Transverse colon (tissue), 4 donors: ENCODE results near the gene CAMTA1. TPM values are rescaled to one million over a fixed set of nuclear protein-coding genes. Genes with fewer than 3 reads are reported as not detected.

Source experiments
- DNase-seq: peaks from one replicate; pipeline ENCODE4 v3.0.0-alpha.2; 2019
- H3K27ac ChIP-seq, 4 donors: fragments of 200-600 bp; sonication (generic); 2 replicates each; pipeline ENCODE4 v1.5.1; 2016 to 2018; ENCODE audit warnings: inconsistent platforms in 4 of 4
- H3K27me3 ChIP-seq: fragments of 200-600 bp; sonication (generic); 2 replicates; pipeline ENCODE4 v1.5.1; 2017; ENCODE audit warnings: inconsistent platforms
- H3K36me3 ChIP-seq, 4 donors: fragments of 200-600 bp; sonication (generic); 2 replicates each; pipeline ENCODE4 v1.5.1; 2017 to 2019; ENCODE audit warnings: inconsistent platforms in 4 of 4
- H3K4me1 ChIP-seq, 4 donors: fragments of 200-600 bp; sonication (generic); 2 replicates each; pipeline ENCODE4 v1.5.1; 2017 to 2020; ENCODE audit warnings: inconsistent platforms in 4 of 4
- H3K4me3 ChIP-seq, 4 donors: fragments of 200-600 bp; sonication (generic); 1 replicate in 1 of 4; 2 replicates in 3 of 4; pipeline versions ENCODE4 v1.5.1 to v1.6.1; 2017 to 2019; ENCODE audit warnings: inconsistent platforms in 4 of 4
- H3K9me3 ChIP-seq, 2 donors: fragments of 200-600 bp; sonication (generic); 2 replicates each; pipeline ENCODE4 v1.5.1; 2017 to 2019; ENCODE audit warnings: inconsistent platforms in 2 of 2
- EP300 ChIP-seq: sonication (generic); formaldehyde crosslinking; IDR thresholded peaks from one replicate; pipeline ENCODE4 v1.6.1; 2017; ENCODE audit warnings: antibody characterized with exemption, low read depth
- POLR2A ChIP-seq: fragments of 450-650 bp; IDR thresholded peaks from one replicate; pipeline ENCODE4 v1.6.1; 2016; ENCODE audit warnings: antibody characterized with exemption, mild to moderate bottlenecking, moderate library complexity
- POLR2AphosphoS5 ChIP-seq, 3 donors: sonication (generic); formaldehyde crosslinking; IDR thresholded peaks; one replicate each; pipeline ENCODE4 v1.6.1; 2016; ENCODE audit warnings: antibody characterized with exemption in 3 of 3
- WGBS, 2 donors: methylation state at CpG; one replicate each; pipeline ENCODE4 v1.1.5; 2018; ENCODE audit warnings: low coverage in 1 of 2; 5-methylcytosine and 5-hydroxymethylcytosine counted together
- in situ Hi-C, 4 donors: fragments of 200-750 bp; cut with MboI; loops; one replicate each; pipeline versions ENCODE4 v1.15.0 to v1.15.1; 2017; ENCODE audit warnings: low sequenced_read_pairs in 3 of 4, low pct_ligation_motif_present in 1 of 4, low pct_unique_long_range_greater_than_20kb in 1 of 4
- intact Hi-C: fragments of 100-400 bp; cut with DNase I; formaldehyde crosslinking; loops from one replicate; pipeline ENCODE4 v1.15.1; 2023; ENCODE audit warnings: low total_unique reads
- total RNA-seq, 4 donors: library from RNA; depleted of rRNA; stranded (reverse); fragments of >200 nt; gene quantifications; one replicate each; pipeline ENCODE4 v1.1.0, GENCODE V29; 2016
- TF ChIP-seq, protein P1 (sequence below), 5 experiments: fragments of 200-600 bp in 3 of 5; fragments of 450-650 bp in 2 of 5; sonication (generic) in 3 of 5; IDR thresholded peaks; 1 replicate in 2 of 5; 2 replicates in 3 of 5; pipeline ENCODE4 v1.5.1; 2016 to 2017; ENCODE audit warnings: antibody characterized with exemption in 5 of 5, inconsistent platforms in 3 of 5, mild to moderate bottlenecking in 2 of 5, moderate library complexity in 1 of 5

Gene CAMTA1
- total RNA-seq, 4 donors from 2014 or later, result 93.8 to 268 (median 130) TPM

DNA sequence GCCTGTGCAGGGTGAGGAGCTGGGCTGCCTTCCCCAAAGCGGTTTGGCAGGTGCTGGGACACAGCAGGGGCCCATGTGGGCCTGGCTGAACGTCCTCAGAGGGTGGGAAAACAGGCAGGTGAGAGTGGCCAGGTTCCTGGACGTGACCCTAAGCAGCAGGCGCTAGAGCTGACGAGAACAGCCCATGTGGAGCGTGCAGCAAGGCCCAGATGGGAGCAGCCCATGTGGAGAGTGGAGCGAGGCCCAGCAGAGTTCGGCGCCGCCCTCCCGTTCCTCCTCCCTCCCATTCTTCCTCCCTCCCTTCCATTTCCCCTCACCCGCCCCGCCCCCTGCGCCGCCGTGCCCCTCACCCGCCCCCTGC is 671.4 kb downstream of the CAMTA1 start:
- WGBS, 2 donors, result 79% methylated on average over 17 of the region's 17 CpGs; no CpG with 5 or more reads in 1 of the 2 donors

DNA sequence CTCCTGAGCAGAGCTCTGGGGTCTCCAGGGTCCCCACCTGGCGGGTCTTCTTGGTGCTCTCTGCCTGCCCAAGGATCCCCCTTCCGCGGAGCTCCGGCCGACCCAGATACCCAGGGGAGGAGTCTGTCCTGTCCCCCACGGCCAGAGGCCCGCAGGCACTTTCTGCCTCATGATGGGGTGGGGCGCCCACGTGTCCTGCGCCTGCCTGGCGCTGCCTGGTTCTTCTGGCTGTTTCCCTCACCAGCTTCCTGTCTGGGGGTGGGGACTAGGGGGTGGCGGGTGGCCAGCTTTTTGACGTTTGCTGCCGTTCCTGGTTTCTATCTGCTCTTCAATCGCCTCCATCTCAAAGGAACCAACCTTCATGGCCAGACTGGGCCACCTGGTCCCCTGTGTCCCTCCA is 672.6 kb downstream of the CAMTA1 start:
- Histone ChIP-seq H3K27ac (no peak overlapping the region), H3K4me3 (no peak overlapping the region), H3K4me1 (peaks cover 0 to 4% (median 0%) of the 10 kb centered on the region in 4 donors), H3K27me3 (no peaks in the 10 kb centered on the region), H3K36me3 (no peaks in the 10 kb centered on the region), H3K9me3 (no peaks in the 10 kb centered on the region)
- WGBS, 2 donors, result 71% methylated on average over 15 of the region's 15 CpGs; no CpG with 5 or more reads in 1 of the 2 donors
- DNase-seq, result no peak
- TF ChIP-seq EP300 (no peak), POLR2A (no peak), POLR2AphosphoS5 (IDR thresholded peaks at IDR 0.05) (no peak)
- TF ChIP-seq, protein P1, sequence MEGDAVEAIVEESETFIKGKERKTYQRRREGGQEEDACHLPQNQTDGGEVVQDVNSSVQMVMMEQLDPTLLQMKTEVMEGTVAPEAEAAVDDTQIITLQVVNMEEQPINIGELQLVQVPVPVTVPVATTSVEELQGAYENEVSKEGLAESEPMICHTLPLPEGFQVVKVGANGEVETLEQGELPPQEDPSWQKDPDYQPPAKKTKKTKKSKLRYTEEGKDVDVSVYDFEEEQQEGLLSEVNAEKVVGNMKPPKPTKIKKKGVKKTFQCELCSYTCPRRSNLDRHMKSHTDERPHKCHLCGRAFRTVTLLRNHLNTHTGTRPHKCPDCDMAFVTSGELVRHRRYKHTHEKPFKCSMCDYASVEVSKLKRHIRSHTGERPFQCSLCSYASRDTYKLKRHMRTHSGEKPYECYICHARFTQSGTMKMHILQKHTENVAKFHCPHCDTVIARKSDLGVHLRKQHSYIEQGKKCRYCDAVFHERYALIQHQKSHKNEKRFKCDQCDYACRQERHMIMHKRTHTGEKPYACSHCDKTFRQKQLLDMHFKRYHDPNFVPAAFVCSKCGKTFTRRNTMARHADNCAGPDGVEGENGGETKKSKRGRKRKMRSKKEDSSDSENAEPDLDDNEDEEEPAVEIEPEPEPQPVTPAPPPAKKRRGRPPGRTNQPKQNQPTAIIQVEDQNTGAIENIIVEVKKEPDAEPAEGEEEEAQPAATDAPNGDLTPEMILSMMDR (IDR thresholded peaks at IDR 0.05), result no peak
- intact Hi-C loops, result no loop called here
- in situ Hi-C loops, result no loop called here

More for the DNA sequence above, 671.4 kb downstream of the CAMTA1 start:
- Histone ChIP-seq H3K27ac (no peak overlapping the region), H3K27me3 (no peaks in the 10 kb centered on the region), H3K36me3 (no peaks in the 10 kb centered on the region), H3K9me3 (no peaks in the 10 kb centered on the region), H3K4me3 (no peak overlapping the region), H3K4me1 (peaks cover 0 to 4% (median 0%) of the 10 kb centered on the region in 4 donors)
- in situ Hi-C loops, result no loop called here
- TF ChIP-seq POLR2A (no peak), POLR2AphosphoS5 (IDR thresholded peaks at IDR 0.05) (no peak)
- TF ChIP-seq, protein P1 (IDR thresholded peaks at IDR 0.05), result no peak
- no peak for DNase-seq
- intact Hi-C loops, result no loop called here

DNA sequence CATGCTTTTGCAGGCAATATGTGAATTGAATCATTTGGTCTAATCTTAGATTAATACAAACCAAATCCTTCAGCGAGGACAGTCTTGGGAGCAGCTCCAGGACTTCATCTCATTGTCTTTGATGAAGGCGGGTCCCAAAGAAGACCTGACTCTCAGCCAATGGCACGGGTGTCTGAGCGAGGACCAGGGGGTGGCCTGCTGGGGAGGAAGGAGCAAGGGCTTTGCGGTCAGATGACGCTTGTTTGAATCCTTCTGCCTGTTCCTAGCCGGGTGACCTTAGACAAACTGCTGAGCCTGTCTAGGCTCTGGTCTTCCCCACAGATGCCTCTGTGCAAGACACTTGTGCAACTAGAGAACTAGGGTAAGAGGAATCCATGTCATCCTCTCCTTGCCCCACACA is 673.7 kb downstream of the CAMTA1 start:
- Histone ChIP-seq H3K9me3 (no peaks in the 10 kb centered on the region), H3K27me3 (no peaks in the 10 kb centered on the region), H3K4me1 (peaks cover 0 to 4% (median 0%) of the 10 kb centered on the region in 4 donors), H3K36me3 (no peaks in the 10 kb centered on the region), H3K4me3 (no peak overlapping the region), H3K27ac (no peak overlapping the region)
- in situ Hi-C loops, result no loop called here
- WGBS, 2 donors, result 85 to 100% methylated on average over 1 to 7 of the region's 7 CpGs
- DNase-seq, result no peak
- intact Hi-C loops, result no loop called here
- no peak for TF ChIP-seq EP300
- TF ChIP-seq POLR2A, result no peak
- TF ChIP-seq, protein P1 (IDR thresholded peaks at IDR 0.05), result no peak
- TF ChIP-seq POLR2AphosphoS5 (IDR thresholded peaks at IDR 0.05), result no peak

DNA sequence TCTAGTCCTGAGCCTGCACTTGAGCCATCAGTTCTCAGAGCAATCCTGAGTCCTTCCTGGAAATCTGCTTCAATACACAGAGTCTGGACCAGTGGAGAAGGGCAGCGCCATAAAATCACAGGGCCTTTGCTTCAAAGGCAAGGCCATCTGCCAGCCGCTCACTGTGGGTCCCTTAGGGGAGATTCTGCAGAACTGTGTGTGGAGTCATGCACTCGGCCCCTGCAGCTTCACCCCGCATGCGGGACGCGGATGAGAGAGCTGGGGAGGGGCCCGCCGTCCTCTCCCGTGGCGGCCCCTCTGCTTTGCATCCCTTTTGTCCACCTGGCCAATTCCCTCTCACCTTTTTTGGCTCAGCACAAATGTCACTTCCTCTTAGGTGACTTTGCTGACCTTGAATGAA is 674.7 kb downstream of the CAMTA1 start:
- no peak for DNase-seq
- H3K27ac ChIP-seq, result no peak overlapping the region
- peaks cover 0 to 4% (median 0%) of the 10 kb centered on the region in 4 donors for H3K4me1 ChIP-seq
- intact Hi-C loops (no loop called here), in situ Hi-C loops (no loop called here)
- H3K9me3 ChIP-seq, result no peaks in the 10 kb centered on the region
- TF ChIP-seq, protein P1 (IDR thresholded peaks at IDR 0.05), result no peak
- no peak for TF ChIP-seq EP300
- no peak for TF ChIP-seq POLR2A
- TF ChIP-seq POLR2AphosphoS5 (IDR thresholded peaks at IDR 0.05), result no peak
- no peaks in the 10 kb centered on the region for H3K36me3 ChIP-seq
- H3K4me3 ChIP-seq, result no peak overlapping the region
- 84% methylated on average over 11 of the region's 11 CpGs; no CpG with 5 or more reads in 1 of the 2 donors for WGBS, 2 donors
- H3K27me3 ChIP-seq, result no peaks in the 10 kb centered on the region
